NOMO-1 treated with DMSO at 0.1 percent for 48 hours (cell line): ENCODE results near the gene FN3KRP.

ENCODE experiments used
- DNase-seq: peaks from one replicate; lab custom pipeline; 2025; ENCODE audit not compliant: unreplicated experiment; lab: John Stamatoyannopoulos, UW

The FN3KRP gene

DNA sequence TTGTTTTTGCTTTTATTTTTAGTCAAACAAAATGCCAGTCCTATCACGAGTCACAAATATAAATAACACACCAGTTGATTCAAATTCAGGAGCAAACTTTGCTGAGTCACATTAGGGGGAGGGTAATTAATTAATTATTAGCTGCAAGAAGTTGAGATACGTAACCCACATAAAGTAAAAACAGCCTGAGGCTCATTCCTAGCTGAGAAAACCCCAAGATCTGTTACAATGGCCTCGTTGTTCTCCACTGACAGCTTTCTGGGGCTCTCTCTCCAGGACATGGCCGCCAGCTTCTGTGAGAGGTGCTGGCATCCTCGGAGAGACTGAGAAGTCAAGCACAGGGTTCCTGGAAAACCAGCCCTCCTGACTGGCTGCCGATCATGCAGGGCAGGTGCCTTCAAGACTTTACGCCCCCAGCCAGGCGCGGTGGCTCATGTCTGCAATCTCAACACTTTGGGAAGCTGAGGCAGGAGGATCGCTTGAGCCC is 29.1 kb upstream of the FN3KRP start:
- no peak for DNase-seq

DNA sequence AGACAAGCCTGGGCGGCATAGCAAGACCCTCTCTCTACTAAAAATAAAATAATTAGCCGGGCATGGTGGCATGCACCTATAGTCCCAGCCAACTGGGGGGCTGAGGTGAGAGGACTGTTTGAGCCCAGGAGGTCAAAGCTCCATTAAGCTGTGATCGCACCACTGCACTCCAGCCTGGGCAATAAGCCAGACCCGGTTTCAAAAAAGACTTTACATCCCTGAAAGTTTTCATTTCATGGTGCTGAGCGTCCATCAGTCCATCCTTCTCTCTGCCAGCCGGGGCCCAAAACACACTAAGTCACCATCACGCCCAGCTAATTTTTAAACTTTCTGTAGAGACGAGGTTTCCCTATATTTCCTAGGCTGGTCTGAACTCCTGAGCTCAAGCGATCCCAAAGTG is 28.6 kb upstream of the FN3KRP start:
- no peak for DNase-seq

DNA sequence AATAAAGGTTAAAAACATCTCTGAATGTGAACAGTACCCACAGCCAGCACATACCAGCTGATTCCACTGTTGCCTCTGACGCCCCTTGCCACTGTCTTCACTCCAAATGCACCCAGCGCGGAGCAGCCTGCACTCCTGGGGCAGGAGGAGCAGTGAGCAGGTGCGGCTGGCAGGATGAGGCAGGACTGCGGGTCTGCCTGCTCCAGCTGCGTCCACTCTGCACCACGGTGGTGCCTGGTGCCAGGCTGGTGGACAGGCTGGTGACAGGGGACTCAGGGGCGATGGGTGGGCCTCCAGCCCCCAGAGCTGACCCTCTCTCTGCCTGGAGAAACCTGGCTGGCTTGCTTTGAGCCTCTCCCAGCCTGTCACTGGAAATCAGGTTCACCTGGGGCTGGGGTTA is 27.4 kb upstream of the FN3KRP start:
- no peak for DNase-seq

DNA sequence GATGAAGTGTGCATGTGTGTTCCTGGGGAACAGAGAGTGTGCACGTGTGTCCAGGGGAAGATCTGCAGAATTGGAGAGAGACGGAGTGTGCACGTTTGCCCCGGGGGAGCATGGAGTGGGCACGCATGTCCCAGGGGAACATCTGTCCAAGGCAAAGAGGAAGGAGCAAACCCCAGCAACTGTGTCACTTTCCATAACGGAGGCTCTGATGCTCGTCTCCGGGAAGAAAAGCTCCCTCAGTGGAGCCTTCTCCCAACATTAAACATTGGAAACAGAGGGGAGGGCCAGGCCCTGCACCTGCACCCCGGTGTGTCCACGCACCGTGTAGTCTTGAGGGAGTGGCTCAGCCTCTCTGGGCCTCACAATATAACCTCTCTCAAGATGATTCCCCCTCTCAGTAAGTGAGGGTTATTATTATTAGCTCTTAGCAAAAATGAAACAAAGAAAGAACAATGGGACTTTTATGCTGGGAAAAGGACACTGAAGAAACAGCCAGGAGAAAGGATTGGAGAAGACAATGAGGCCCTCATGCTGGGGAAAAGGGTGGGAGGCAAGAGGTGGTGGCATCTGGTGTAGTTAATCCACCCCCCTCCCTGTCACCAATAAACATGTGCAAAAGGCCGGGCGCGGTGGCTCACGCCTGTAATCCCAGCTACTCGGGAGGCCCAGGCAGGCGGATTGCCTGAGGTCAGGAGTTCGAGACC is 25.6 kb upstream of the FN3KRP start:
- DNase-seq: no peak

DNA sequence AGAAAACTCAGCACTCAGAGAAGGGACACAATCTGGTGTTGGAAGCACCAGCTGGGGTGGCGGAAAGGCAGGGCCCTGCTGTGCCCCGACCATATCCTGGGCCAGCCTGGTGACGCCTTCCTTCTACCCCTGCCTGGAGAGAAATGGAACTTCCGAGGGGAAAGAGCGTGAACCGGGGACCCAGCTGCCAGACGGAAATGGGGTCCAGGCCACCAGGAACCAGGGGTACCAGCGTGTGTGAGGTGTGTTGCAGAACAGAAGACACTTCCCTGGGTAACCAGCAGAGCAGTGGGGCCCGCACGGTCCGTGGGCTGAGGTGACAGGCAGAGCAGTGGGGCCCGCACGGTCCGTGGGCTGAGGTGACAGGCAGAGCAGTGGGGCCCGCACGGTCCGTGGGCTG is 24.8 kb upstream of the FN3KRP start:
- no peak for DNase-seq

DNA sequence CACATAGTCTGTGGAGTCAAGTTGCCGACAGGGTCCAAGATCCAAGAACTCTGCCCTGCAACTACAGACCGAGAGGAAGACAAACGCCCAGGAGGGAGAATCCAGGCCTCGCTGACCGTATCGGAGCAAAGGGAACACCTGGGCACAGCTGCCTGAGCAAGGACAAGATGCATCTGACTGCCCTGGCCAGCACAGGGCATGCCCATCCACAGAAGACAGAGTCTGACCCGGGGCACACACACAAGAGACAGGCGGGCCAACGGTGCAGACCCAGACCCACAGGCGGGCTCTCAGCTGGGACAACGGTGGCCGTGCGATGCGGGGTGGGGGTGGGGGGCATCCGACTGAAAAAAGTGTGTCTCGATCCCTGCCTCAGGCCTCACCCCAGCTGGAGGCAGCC is 24.2 kb upstream of the FN3KRP start:
- no peak for DNase-seq

DNA sequence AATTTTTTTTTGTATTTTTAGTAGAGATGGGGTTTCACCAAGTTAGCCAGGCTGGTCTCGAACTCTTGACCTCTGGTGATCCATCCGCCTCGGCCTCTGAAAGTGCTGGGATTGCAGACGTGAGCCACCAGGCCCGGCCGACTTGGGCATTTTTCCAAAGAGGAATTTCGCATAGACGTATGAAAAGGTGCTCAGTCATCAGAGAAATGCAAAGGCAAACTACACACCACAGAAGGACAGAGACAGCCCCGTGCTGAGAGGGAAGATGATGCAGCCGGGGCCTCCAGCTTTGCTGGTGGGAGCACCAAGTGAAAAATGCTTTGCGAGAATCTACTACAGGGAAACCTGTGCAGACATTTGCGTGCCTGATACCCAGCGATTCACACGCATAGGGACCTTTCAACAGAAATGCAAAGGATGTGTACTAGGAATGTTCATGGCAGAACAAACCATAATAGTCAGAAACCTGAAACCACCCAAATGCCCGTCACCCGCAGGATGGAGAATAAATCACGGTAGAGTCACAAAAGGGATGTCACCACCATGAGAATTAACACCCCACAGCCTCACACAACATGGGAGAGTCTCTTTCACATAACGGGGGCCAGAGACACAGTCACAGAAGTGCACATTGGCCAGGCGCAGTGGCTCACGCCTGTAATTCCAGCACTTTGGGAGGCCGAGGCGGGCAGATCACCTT is 23.2 kb upstream of the FN3KRP start:
- DNase-seq: no peak

DNA sequence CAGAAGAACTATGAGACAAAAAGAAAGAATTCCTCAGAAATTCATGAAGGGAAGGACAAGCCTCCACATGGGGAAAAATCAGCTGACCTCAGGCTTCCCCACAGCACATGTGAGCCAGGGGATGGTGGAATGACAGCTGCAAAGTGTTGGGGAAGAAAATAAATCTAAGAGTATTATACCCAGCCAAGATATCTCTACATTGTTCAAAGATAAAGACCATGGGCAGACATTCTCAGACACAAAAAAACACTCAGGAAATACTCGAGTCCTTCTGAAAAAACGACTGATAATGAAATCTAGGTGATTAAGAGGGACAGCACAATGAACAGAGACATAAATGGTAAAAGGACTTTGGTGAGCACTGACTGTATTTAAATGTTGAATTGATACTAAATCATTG is 21.9 kb upstream of the FN3KRP start:
- DNase-seq: no peak

DNA sequence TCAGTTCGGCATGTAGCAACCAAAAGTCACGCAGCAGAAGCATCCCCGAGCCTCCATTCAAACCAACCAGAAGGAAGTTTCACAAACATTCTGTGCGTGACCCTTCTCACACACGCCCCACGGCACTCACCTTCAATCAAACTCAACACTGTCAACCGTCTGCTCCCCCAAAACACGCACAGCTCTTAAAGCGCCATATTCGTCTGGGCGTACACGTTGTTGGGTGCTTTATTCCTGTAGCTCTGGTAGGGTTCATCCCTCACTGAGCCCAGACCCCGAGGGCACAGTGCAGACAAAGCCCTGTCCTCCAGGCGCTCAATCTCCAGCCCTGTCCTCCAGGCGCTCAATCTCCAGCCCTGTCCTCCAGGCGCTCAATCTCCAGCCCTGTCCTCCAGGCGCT is 20.2 kb upstream of the FN3KRP start:
- DNase-seq: no peak

DNA sequence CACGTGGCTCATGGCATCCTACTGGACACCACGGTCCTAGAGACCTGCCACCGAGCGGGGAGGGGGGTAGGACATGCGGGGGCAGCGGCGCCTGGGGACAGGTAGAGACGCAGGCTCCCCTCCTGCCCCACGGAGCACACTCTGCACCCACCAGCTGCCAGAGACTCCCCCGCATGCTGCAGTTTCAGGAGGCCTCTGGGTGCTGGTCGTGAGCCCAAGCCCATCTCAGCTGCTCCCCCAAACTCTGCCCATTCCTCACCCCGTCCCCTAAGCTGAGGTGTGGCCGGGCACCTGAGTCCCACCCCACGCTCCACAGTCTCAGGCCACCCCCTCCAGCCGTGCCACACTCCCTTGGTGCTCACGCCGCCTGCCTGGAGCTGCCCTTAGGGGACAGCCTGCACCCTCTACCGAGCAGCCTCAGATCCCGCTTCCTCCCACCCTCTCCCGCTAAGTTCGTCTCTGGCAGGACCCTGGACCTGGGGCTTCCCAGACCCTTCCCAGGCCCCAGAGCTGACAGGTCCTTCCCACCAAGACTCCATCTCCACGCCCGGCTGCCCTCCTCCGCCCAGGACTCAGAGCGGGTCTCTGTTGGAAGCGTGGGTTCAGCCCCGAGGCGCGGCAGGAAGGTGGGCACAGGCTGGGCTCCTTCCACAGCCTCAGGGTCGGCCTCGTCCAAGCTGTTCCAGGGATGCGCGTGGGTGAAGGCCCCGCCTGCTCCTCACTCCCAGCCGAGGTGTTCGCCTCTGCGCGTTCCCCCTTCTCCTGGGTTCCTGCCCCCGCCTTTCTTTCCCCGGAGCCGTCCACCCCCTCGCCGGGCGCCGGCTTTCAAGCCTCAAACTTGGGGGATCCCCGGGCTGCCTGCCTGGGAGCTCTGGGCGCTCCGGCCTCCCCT is 19.3 kb upstream of the FN3KRP start:
- DNase-seq: no peak

DNA sequence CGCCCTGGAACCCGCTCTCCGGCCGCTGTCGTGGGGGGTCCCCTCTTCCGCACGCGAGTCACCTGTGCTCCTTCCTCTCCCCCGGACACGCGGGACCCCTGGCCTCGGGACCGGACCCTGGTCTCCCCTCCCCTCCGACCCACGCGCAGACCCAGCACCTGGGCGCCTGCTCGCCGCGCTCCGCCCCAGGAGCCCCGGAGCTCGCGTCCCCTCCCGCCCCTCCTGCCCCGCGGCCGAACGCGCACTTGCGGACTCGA is 18.8 kb upstream of the FN3KRP start:
- no peak for DNase-seq

DNA sequence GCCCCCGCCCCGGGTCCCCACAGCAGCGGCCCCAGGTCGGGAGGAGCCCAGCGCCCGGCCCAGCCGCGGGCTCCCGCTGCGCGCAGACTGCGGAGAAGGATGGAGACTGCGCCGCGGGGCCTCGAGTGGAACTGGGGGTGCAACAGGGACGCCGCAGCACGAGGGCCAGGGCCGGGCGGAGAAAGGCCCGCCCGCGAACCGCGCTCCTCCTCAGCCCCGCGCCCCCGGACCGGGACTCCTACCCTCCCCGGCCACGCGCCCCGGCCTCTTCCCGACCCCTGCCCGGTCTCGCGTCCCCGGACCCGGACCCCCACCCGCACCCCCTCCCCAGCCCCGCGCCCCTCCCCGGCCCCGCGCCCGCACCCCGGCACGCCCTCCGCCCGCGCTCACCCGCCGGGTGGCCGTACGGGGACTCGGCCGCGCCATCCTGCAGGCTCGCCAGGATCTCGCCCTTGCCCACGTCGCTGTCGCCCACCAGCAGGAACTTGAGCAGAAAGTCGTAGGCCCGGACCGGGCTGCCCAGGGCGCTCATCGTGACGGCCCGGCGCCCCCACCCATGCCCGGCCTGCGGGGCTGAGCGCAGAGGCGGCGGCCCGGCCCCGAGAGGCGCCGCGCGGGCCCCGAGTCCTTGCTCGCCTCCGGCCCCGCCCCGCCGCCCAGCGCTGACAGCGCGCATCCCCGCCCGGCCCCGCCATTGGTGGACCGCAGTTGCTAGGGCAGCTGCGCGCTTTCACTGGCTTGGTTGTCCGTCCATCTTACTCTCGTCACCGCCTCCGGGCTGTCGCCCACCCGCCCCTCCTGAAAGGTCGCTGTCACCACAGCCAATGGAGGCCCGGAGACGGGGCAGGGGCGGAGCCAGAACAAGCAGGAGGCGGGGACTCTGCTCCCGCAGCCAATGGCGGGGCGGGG is 18.2 kb upstream of the FN3KRP start, which contains the start of gene RAB40B:
Gene RAB40B (minus strand): TSS at position 634 of the 909 bp plus-strand sequence. CDS start 102 bp downstream, at position 532.
- DNase-seq: peak; percentile 98

DNA sequence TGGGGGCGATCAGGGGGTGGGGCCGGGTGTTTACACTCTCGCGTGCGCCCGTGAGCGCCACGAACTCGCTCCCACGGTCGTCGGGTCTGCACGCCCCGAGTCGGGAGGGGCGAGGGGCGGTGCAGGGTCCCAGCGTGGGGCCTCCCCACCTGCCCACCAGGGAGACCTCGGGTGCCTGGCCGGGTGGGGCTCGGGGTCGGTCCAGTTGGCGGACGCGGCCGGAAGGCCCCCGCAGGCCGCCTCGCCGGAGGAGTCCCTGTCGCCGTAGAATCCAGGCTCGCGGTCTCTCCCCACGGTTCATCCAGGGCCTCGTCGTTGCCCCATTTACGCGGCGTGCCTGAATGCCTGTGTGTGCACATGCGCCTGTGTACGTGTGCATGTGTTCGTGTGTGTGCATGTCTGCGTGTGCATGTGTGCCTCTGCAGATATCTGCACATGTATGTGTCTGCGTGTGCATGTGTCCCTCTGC is 17.5 kb upstream of the FN3KRP start:
- DNase-seq: no peak

DNA sequence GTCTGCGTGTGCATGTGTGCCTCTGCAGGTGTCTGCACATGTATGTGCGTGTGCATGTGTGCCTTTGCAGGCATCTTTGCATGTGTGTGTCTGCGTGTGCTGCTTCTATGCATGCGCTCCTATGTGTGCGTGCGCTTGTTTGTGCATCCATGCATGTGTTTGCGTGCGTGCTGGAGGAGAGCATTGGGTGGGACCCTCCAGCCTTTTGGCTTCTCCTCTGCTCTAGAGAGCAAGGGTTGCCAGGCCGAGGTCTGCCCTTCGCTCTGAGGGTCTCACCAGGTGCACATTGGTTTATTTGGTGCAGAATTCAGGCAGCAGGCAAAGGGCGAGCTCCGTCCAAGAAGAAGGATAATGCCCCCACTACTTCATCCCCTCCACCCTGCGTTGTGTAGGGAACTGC is 17.0 kb upstream of the FN3KRP start:
- no peak for DNase-seq

DNA sequence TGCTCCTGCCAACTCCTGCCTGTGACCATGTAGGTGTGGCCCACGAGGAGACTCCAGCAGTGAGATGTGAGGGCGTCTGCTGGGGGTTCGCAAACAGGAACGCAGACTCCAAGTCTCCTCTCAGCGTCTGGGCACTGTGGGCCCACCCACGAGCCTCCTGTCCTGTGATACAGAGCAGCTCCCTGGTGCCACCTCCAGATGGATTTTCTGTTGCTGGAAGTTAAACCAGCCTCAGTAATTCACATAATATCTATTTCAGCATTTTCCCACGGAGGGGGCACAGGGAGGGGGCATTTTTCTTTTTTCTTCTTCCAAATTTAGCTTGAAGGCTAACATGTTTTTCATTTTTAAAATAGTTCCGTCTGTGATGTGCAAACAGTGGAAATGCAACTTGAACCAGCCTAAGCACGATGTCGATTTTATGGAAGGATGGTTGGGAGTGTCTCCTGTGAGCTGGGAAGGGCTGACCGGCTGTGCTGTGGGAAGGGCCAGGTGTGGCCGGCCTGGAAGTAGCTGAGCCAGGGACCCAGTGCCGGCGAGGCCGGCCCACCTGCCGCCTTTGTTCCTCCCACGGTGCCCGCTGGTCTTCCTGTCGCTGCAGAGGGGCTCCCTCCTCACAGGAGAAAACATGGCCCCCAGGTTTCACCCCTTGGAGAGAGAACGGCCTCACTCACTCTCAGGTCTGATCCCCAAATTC is 14.1 kb upstream of the FN3KRP start:
- DNase-seq: no peak

DNA sequence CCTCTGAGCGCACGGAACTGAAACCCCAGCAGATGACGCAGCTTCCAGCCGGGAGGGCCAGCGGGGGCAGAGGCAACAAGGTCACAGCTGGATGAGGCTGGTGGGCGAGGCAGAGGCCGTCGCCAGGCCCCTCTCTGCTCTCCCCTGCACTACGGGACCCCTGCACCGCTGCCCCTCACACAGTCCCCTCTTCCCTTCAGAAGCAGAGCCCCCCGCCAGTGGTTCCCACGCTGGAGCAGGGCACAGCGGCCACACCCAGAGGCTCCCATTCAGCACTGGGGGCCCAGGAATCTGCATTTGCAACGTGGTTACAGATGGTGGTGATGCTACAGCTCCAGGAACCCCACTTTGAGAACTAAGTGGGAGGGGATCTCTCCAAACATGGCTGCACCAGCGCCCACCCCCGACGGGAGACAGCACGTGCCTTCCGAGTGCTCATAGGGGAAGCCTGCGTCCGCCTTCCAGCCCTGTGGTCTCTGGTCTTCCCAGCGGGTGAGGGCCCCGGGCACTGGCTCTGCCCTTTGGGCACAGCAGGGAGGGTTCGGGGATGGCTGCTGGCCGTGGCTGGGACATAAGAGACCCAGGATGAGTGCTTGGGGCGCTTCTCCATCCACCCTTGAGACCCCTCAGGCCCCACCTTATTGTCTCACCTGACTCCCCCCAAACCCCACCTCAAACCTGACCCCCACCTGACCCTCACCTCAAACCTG is 13.3 kb upstream of the FN3KRP start:
- no peak for DNase-seq

DNA sequence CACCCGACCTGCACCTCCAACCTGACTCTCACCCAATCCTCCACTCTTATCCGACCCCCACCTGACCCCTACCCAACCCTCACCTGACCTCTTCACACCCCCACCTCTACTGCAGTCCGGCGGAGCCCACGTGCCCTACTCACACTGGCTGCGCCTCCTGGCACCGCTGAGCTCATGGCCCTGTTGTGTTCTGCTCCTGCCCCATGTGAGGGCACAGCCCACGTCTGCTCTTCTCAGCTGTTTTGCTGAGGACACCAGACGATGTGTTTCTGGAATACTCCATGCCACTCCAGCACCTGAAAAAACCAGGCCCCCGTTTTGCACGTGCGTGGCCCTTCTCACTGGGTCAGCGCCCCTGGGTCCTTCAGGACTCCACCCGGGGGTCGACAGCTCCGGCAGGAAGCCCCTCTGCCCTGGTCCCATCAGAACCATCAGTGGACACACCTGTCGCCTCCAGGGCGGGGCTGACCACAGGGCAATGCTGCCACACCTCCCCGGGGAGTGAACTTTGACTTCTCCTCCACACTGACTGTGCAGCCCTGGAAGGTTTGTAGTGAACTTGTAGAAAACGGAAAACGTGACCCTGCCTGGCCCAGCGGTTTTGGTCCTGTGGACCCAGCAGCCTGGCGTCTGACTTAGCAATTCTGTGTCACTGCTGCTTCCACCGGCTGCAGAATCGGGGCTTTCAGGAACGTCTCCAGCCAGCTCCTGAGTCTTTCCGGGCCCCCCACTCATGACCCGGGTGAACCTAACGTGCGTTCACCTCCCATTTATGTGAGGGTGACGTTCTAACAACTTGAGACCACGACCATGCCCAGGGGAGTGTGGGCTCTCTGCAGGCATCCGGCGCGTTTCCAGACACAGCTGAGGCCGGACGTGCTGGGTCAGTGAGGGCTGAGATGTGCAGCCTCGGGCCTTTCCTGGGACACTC is 12.3 kb upstream of the FN3KRP start:
- DNase-seq: no peak

DNA sequence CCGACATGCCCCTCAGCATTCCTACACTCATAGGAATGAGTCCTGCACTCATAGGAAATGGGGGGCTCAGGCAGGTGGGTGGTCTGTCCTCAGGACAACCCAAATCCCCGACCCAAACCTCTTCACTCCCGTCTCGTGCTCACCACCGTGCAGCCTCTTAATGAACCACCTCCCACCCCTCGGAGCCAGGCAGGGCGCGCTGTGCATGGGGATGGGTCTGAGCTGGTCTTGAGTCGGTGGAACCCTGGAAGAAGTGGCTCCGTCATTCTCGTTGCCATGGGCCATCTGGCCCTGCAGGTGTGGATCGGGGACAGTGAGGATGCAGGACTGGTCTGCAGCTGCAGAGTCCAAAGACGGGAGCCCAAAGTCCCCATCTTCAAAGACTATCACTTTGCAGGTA is 11.6 kb upstream of the FN3KRP start:
- DNase-seq: no peak
